GM12878 (cell line): Measurements from ENCODE around the gene SLC12A4. TPM values are rescaled to one million over a fixed set of nuclear protein-coding genes. Genes with fewer than 3 reads are reported as not detected.
A peak's percentile ranks its signal among the peaks of the same experiment; 100 is the strongest.

ENCODE experiments used
- ATAC-seq: fragments of 200-7000 bp; cut with Tn5 transposase; 3 replicates; pipeline ENCODE4 v1.9.1; 2020; ENCODE audit warnings: mild to moderate bottlenecking, moderate library complexity
- BruUV-seq: library from RNA; stranded (reverse); fragments of 400-500 nt; replicated peaks from 2 replicates; lab custom pipeline; 2021; lab: Mats Ljungman, UMichigan
- CTCF ChIA-PET: fragments of 300-600 bp; sonication (Branson Sonifier 250); formaldehyde crosslinking; extraction: SDS; loops from one replicate; lab custom pipeline; 2021; ENCODE audit warnings: inconsistent platforms; lab: Yijun Ruan, JAX
- POLR2A ChIA-PET: fragments of 350-600 bp; formaldehyde crosslinking; extraction: SDS; loops from one replicate; lab custom pipeline; 2021; ENCODE audit warnings: inconsistent platforms; lab: Charles Lee
- RAD21 ChIA-PET: fragments of 300-600 bp; sonication (Branson Sonifier 250); formaldehyde crosslinking; loops from one replicate; lab custom pipeline; 2023; ENCODE audit warnings: antibody characterized with exemption; ENCODE audit not compliant: unreplicated experiment; lab: Charles Lee
- SMC1A ChIA-PET: fragments of 300-600 bp; sonication (Branson Sonifier 250); formaldehyde crosslinking; loops from one replicate; lab custom pipeline; 2023; ENCODE audit not compliant: unreplicated experiment, uncharacterized antibody; lab: Charles Lee
- DNase-seq: peaks from one replicate; pipeline ENCODE4 v3.0.0-alpha.2; 2011; ENCODE audit warnings: low read depth, low spot score
- FAIRE-seq: peaks from 3 replicates; lab custom pipeline; 2011; peaks lifted over from hg19 to GRCh38; lab: Jason Lieb, UNC
- H2AFZ ChIP-seq: 2 replicates; pipeline ENCODE4 v1.6.0; 2011; ENCODE audit warnings: low read depth, low read length, control low read depth; ENCODE audit not compliant: control insufficient read depth
- H3K27ac ChIP-seq: 2 replicates; pipeline ENCODE4 v1.5.1; 2011; ENCODE audit warnings: control low read depth; ENCODE audit not compliant: control insufficient read depth, insufficient read depth
- H3K27me3 ChIP-seq, 2 experiments: replicated peaks in 1 of 2; 2 replicates each; pipeline versions ENCODE4 v1.6.0 to v1.6.1; 2011; ENCODE audit warnings: low read length in 1 of 2; ENCODE audit not compliant: control insufficient read depth in 2 of 2, insufficient read depth in 2 of 2
- H3K36me3 ChIP-seq, 2 experiments: 2 replicates each; pipeline ENCODE4 v1.5.1; 2011; ENCODE audit warnings: low read length in 1 of 2; ENCODE audit not compliant: control insufficient read depth in 2 of 2, insufficient read depth in 2 of 2
- H3K4me1 ChIP-seq: 2 replicates; pipeline ENCODE4 v1.6.1; 2011; ENCODE audit warnings: mild to moderate bottlenecking, low read length, moderate library complexity, mixed read lengths; ENCODE audit not compliant: control insufficient read depth, insufficient read depth
- H3K4me2 ChIP-seq: 2 replicates; pipeline ENCODE4 v1.6.0; 2011; ENCODE audit warnings: control low read depth; ENCODE audit not compliant: control insufficient read depth, insufficient read depth
- H3K4me3 ChIP-seq: fragments of 200-600 bp; sonication (generic); 2 replicates; pipeline ENCODE4 v1.5.1; 2016
- H3K79me2 ChIP-seq: 2 replicates; pipeline ENCODE4 v1.6.0; 2011; ENCODE audit warnings: low read length; ENCODE audit not compliant: control insufficient read depth, insufficient read depth
- H3K9ac ChIP-seq: 2 replicates; pipeline ENCODE4 v1.8.0; 2011; ENCODE audit warnings: low read length, control low read depth, mixed read lengths; ENCODE audit not compliant: control insufficient read depth, insufficient read depth
- H3K9me3 ChIP-seq: replicated peaks from 3 replicates; pipeline ENCODE4 v1.5.1; 2011; ENCODE audit warnings: mild to moderate bottlenecking, low read length; ENCODE audit not compliant: control insufficient read depth, insufficient read depth
- H4K20me1 ChIP-seq: 2 replicates; pipeline ENCODE4 v1.6.0; 2011; ENCODE audit not compliant: control insufficient read depth, insufficient read depth
- MEF2A ChIP-seq: IDR thresholded peaks from 2 replicates; pipeline ENCODE4 v1.6.1; 2011; ENCODE audit warnings: low read depth, mild to moderate bottlenecking, low read length, moderate library complexity; ENCODE audit not compliant: insufficient read depth
- WGBS: methylation state at CpG from one replicate; pipeline ENCODE4 v1.1.6; 2016; ENCODE audit warnings: low lambda C conversion rate; ENCODE audit not compliant: insufficient replicate concordance, insufficient coverage; ENCODE audit errors: missing lambda C conversion rate; 5-methylcytosine and 5-hydroxymethylcytosine counted together
- in situ Hi-C: fragments of 300-500 bp; cut with MboI; formaldehyde crosslinking; loops from 9 replicates; pipeline ENCODE4 v1.14.3; 2018; ENCODE audit warnings: mixed read lengths
- intact Hi-C: fragments of 100-400 bp; cut with micrococcal nuclease; formaldehyde crosslinking; loops from one replicate; pipeline ENCODE4 v1.14.2; 2022; ENCODE audit not compliant: unreplicated experiment
- polyA plus RNA-seq, 11 experiments: library from polyadenylated mRNA; depleted of rRNA in 4 of 11; unstranded in 6 of 11; stranded (reverse) in 5 of 11; fragments of >200 nt; fragmentation: Nextera tagmentation in 4 of 11; fragmentation: Illumina TruSeq in 1 of 11; extraction: Ambion mirVana in 4 of 11; extraction: Trizol in 1 of 11; gene quantifications; 1 replicate in 1 of 11; 2 replicates in 10 of 11; pipeline versions ENCODE4 v1.2.1 to v1.2.3, GENCODE V29; 2011 to 2016; ENCODE audit warnings: inconsistent platforms in 2 of 11, missing spikeins in 2 of 11, low read depth in 1 of 11
- total RNA-seq, 4 experiments: library from RNA; depleted of rRNA in 3 of 4; stranded (reverse); fragments of >200 nt in 3 of 4; fragmentation: Illumina TruSeq in 1 of 4; extraction: Trizol in 1 of 4; gene quantifications; 2 replicates each; pipeline versions ENCODE4 v1.2.1 to v1.2.3, GENCODE V29; 2013 to 2021
- TF ChIP-seq, protein P1 (sequence below), 3 experiments: IDR thresholded peaks in 2 of 3; conservative IDR thresholded peaks in 1 of 3; 2 replicates each; pipeline ENCODE4 v1.5.1; 2011; ENCODE audit warnings: low read depth in 3 of 3, low read length in 3 of 3, mild to moderate bottlenecking in 3 of 3, control low read depth in 2 of 3, moderate library complexity in 2 of 3, inconsistent platforms in 1 of 3, mixed read lengths in 1 of 3; ENCODE audit not compliant: control insufficient read depth in 2 of 3, insufficient read depth in 1 of 3; ENCODE audit errors: extremely low read depth in 1 of 3

The SLC12A4 gene
- total and polyA plus RNA-seq, 10 of the 15 experiments (the other 5 are each of a cell fraction or from before 2014, with no cell fraction given): 0.95 to 39.9 (median 14.2) TPM

DNA sequence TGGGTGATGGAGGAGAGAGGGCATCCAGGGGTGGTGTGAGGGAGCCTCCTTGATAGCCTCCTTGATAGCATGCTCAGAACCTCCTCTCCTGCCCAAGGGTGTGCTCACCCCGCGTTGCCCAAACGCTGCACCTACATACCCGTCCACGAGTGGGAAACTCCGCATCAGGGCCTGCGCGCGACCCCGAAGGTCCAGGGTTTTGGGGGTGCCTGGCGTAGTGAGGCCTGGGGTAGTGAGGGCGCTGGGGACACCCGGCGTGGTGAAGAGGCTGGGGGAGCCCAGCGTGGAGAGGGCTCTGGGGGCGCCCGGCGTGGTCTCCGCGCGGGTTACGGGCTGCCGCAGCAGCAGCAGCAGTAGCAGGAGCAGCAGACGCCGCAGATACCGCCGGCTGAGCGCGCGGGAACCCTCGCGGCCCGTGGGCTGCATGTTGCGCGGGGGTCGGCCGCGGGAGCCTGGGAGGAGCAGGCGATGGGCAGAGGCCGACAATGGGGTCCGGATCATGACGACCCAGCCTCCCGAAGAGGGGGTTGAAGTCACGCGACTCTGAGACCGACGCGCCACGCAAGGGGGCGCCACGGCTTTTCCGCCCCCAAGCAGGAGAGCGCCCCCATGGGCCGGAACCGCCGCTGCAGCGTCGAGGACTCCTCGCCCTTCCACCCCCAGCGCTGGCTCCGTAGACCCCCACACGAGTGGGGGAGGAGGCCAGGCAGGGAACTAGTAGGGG is 11.7 kb upstream of the SLC12A4 start, which contains the start of gene DPEP3:
DPEP3 (minus strand) TSS at position 545 of the 724 bp plus-strand sequence; CDS start at position 426, 119 bp downstream.
- H3K27ac ChIP-seq: no peak within 1 kb of the TSS
- ChIA-PET CTCF (interaction anchor here (1.4 kb wide), 1 partner anchor 12 kb away, joined by 3 read pairs; no protein-coding TSS in a partner anchor), POLR2A (interaction anchor here (1.0 kb wide), 1 partner anchor 11 kb away, joined by 3 read pairs; no protein-coding TSS in a partner anchor), RAD21 (no interaction called here), SMC1A (interaction anchor here (1.5 kb wide), 1 partner anchor 12 kb away, joined by 3 read pairs; no protein-coding TSS in a partner anchor)
- FAIRE-seq (no peak), DNase-seq (no peak)
- H4K20me1 ChIP-seq: no peaks in the 10 kb centered on the region
- WGBS: 90% methylated on average over 43 of the region's 62 CpGs
- H3K4me1 ChIP-seq: peaks cover 28% of the 10 kb centered on the region
- no peak within 1 kb of the TSS for H3K9ac ChIP-seq
- in situ Hi-C loops: no loop called here
- no peaks in the 10 kb centered on the region for H3K79me2 ChIP-seq
- intact Hi-C loops: no loop called here
- TF ChIP-seq, protein P1, sequence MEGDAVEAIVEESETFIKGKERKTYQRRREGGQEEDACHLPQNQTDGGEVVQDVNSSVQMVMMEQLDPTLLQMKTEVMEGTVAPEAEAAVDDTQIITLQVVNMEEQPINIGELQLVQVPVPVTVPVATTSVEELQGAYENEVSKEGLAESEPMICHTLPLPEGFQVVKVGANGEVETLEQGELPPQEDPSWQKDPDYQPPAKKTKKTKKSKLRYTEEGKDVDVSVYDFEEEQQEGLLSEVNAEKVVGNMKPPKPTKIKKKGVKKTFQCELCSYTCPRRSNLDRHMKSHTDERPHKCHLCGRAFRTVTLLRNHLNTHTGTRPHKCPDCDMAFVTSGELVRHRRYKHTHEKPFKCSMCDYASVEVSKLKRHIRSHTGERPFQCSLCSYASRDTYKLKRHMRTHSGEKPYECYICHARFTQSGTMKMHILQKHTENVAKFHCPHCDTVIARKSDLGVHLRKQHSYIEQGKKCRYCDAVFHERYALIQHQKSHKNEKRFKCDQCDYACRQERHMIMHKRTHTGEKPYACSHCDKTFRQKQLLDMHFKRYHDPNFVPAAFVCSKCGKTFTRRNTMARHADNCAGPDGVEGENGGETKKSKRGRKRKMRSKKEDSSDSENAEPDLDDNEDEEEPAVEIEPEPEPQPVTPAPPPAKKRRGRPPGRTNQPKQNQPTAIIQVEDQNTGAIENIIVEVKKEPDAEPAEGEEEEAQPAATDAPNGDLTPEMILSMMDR (IDR thresholded peaks at IDR 0.05 in 2 of 3, conservative IDR thresholded peaks at IDR 0.05 in 1 of 3; ENCODE audit: control insufficient read depth in 2 of 3, extremely low read depth in 1 of 3, insufficient read depth in 1 of 3, low read depth in 3 of 3, low read length in 3 of 3): 0 out of 6 replicates have a peak, but pooled peaks of 1 of the 3 experiments have one; percentile 11
- no peak for TF ChIP-seq MEF2A
- TF ChIP-seq, all 136 proteins: peak for 1
- Histone ChIP-seq H3K9me3 (no peaks in the 10 kb centered on the region), H3K36me3 (no peaks in the 10 kb centered on the region), H3K4me2 (no peak within 1 kb of the TSS), H2AFZ (no peak within 1 kb of the TSS), H3K4me3 (no peak within 1 kb of the TSS), H3K27me3 (no peaks in the 10 kb centered on the region; a peak in 1 of 4 replicates)
- ATAC-seq: no peak
- BruUV-seq: no TSS peak
